ENCODE data around the gene TRDMT1. TPM values are rescaled to one million over a fixed set of nuclear protein-coding genes. Genes with fewer than 3 reads are reported as not detected.
A peak's percentile ranks its signal among the peaks of the same experiment; 100 is the strongest.

Gene TRDMT1
- total RNA-seq (2012; rRNA removed): 4.8 and 5.8 TPM in 2 replicates

- Histone ChIP-seq H3K4me2 (ENCODE audit: low read length) (peak within 1 kb of the TSS; percentile 97), H3K9me3 (replicated peaks; ENCODE audit: low read length) (no peaks in the 10 kb centered on the region), H3K27me3 (ENCODE audit: control insufficient read depth, insufficient read depth, low read length) (no peaks in the 10 kb centered on the region), H3K4me1 (ENCODE audit: control insufficient read depth, insufficient read depth, low read length) (peaks cover 31% of the 10 kb centered on the region), H3K4me3 (ENCODE audit: low read length) (peak within 1 kb of the TSS; percentile 84), H3K36me3 (ENCODE audit: insufficient read depth, low read length) (no peaks in the 10 kb centered on the region), H3K9ac (ENCODE audit: low read depth, low read length) (peak within 1 kb of the TSS; percentile 98)
Measured at GRCh38 chr10:17200912-17201793, at the start of gene TRDMT1. Gene TRDMT1 (minus strand): TSS chr10:17201672. CDS start chr10:17201634, 38 bp downstream.

DNA sequence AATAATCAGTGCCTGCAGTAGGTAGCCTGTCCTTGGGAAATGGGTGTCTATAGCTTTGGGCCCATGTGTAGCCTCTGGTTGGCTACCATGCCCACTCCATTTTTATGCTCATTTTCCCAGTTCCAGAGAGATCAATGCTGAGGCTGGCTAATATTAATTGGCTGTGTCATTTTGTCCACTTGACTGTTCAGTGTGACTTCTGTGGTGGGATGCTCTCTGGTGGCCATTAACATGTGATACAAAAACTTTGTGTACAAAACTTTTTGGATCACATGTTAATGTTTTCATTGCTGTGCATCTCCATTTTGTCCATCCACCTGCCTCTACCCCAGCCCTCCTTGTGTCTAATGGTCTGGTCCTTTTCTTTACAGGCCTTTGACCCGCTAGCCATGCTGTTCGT, 49.3 kb upstream of the TRDMT1 start:
- H3K4me2 ChIP-seq (ENCODE audit: low read length): no peak overlapping the region
- H3K27me3 ChIP-seq (ENCODE audit: control insufficient read depth, insufficient read depth, low read length): no peaks in the 10 kb centered on the region
- H3K36me3 ChIP-seq (ENCODE audit: insufficient read depth, low read length): no peaks in the 10 kb centered on the region
- H3K9me3 ChIP-seq (replicated peaks; ENCODE audit: low read length): no peaks in the 10 kb centered on the region
- no peak overlapping the region for H3K9ac ChIP-seq (ENCODE audit: low read depth, low read length)
- H3K4me3 ChIP-seq (ENCODE audit: low read length): no peak overlapping the region
- H3K4me1 ChIP-seq (ENCODE audit: control insufficient read depth, insufficient read depth, low read length): no peaks in the 10 kb centered on the region

- Histone ChIP-seq H3K4me3 (ENCODE audit: low read length) (no peak overlapping the region), H3K9ac (ENCODE audit: low read depth, low read length) (no peak overlapping the region), H3K4me1 (ENCODE audit: control insufficient read depth, insufficient read depth, low read length) (no peaks in the 10 kb centered on the region)
Measured at GRCh38 chr10:17249820-17250219, 48.3 kb upstream of the TRDMT1 start.

DNA sequence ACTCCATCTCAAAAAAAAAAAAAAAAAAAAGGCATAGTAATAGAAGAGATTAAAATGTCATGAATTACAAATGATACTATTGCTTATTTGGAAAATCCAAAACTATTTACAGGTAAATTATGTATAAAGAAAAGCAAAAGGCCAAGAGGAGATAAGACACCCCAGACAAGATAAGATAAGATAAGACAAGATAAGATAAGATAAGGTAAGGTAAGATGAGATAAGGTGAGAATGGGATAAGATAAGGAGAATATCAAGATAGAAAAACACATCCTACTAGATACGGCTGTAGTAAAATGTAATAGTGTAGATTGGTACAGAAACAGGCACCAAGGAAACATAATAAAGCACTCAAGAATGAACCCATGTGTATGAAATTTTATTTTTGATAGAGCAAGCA, 47.5 kb upstream of the TRDMT1 start:
- no peak overlapping the region for H3K4me2 ChIP-seq (ENCODE audit: low read length)
- no peaks in the 10 kb centered on the region for H3K27me3 ChIP-seq (ENCODE audit: control insufficient read depth, insufficient read depth, low read length)

More at GRCh38 chr10:17249820-17250219, 48.3 kb upstream of the TRDMT1 start:
- no peaks in the 10 kb centered on the region for H3K27me3 ChIP-seq (ENCODE audit: control insufficient read depth, insufficient read depth, low read length)
- H3K4me2 ChIP-seq (ENCODE audit: low read length): no peak overlapping the region
- no peaks in the 10 kb centered on the region for H3K36me3 ChIP-seq (ENCODE audit: insufficient read depth, low read length)
- no peaks in the 10 kb centered on the region for H3K9me3 ChIP-seq (replicated peaks; ENCODE audit: low read length)

DNA sequence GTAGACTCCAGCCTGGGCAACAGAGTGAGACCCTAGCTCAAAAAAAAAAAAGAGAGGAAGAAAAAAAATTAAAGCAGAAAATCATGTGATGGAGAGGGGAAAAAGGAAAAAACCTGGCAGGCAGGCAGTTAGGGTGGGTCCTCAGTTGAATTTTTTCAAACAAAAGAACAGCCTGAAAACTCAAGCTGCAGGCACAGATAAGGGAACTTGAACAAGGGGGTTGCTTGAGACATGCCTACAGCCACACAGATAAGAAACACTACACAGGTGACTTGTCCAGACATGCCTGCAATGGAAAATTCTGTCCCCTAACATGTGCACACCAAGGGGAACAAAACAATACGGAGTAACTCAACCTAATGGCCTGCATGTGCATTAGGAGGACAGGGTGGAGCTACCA, 45.7 kb upstream of the TRDMT1 start:
- no peaks in the 10 kb centered on the region for H3K27me3 ChIP-seq (ENCODE audit: control insufficient read depth, insufficient read depth, low read length)
- H3K9ac ChIP-seq (ENCODE audit: low read depth, low read length): no peak overlapping the region
- no peak overlapping the region for H3K4me3 ChIP-seq (ENCODE audit: low read length)
- H3K9me3 ChIP-seq (replicated peaks; ENCODE audit: low read length): no peaks in the 10 kb centered on the region
- no peaks in the 10 kb centered on the region for H3K4me1 ChIP-seq (ENCODE audit: control insufficient read depth, insufficient read depth, low read length)
- no peaks in the 10 kb centered on the region for H3K36me3 ChIP-seq (ENCODE audit: insufficient read depth, low read length)
- no peak overlapping the region for H3K4me2 ChIP-seq (ENCODE audit: low read length)

More for the DNA sequence above, 47.5 kb upstream of the TRDMT1 start:
- Histone ChIP-seq H3K9ac (ENCODE audit: low read depth, low read length) (no peak overlapping the region), H3K9me3 (replicated peaks; ENCODE audit: low read length) (no peaks in the 10 kb centered on the region), H3K36me3 (ENCODE audit: insufficient read depth, low read length) (no peaks in the 10 kb centered on the region), H3K4me1 (ENCODE audit: control insufficient read depth, insufficient read depth, low read length) (no peaks in the 10 kb centered on the region), H3K4me3 (ENCODE audit: low read length) (no peak overlapping the region)

DNA sequence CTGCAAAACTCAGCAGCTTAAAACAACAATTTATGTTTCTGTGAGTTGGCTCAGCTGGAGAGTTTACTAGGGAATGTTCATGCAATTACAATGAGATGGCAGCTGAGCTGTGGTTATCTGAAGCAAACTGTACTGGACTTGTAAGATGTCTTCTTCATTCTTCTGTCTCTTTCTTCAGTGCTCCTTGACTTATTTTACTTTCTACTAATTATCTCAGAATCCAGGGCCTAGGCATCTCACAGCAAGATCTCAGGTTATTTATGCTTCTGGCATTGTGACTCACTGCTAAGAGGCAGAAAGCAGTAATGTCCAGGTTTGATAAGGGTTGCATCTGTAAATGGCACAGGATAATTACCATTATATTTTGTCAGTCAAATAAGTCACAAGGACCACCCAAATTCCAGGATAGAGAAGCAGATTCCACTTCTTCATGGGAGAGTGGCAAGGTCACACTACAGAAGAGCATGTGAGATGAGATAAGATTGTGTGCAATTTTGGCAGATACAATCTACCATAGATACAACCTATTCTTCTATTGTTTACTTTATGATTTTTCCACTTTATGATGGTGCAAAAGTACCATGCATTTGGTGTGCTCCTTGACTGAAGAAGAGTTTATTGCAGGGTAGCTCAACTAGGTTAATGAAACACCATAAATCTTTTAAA, 43.4 kb upstream of the TRDMT1 start:
- no peaks in the 10 kb centered on the region for H3K36me3 ChIP-seq (ENCODE audit: insufficient read depth, low read length)
- no peaks in the 10 kb centered on the region for H3K9me3 ChIP-seq (replicated peaks; ENCODE audit: low read length)
- H3K4me2 ChIP-seq (ENCODE audit: low read length): no peak overlapping the region
- H3K9ac ChIP-seq (ENCODE audit: low read depth, low read length): no peak overlapping the region
- no peak overlapping the region for H3K4me3 ChIP-seq (ENCODE audit: low read length)
- H3K27me3 ChIP-seq (ENCODE audit: control insufficient read depth, insufficient read depth, low read length): no peaks in the 10 kb centered on the region
- no peaks in the 10 kb centered on the region for H3K4me1 ChIP-seq (ENCODE audit: control insufficient read depth, insufficient read depth, low read length)

- Histone ChIP-seq H3K9ac (ENCODE audit: low read depth, low read length) (no peak overlapping the region), H3K27me3 (ENCODE audit: control insufficient read depth, insufficient read depth, low read length) (no peaks in the 10 kb centered on the region), H3K4me1 (ENCODE audit: control insufficient read depth, insufficient read depth, low read length) (no peaks in the 10 kb centered on the region), H3K9me3 (replicated peaks; ENCODE audit: low read length) (no peaks in the 10 kb centered on the region), H3K4me2 (ENCODE audit: low read length) (no peak overlapping the region), H3K36me3 (ENCODE audit: insufficient read depth, low read length) (peaks cover 12% of the 10 kb centered on the region), H3K4me3 (ENCODE audit: low read length) (no peak overlapping the region)
Measured at GRCh38 chr10:17241611-17242333, 40.3 kb upstream of the TRDMT1 start.

GRCh38 chr10:17240616-17241015, 39.1 kb upstream of the TRDMT1 start:
- H3K9me3 ChIP-seq (replicated peaks; ENCODE audit: low read length): no peaks in the 10 kb centered on the region
- H3K4me2 ChIP-seq (ENCODE audit: low read length): no peak overlapping the region
- no peak overlapping the region for H3K9ac ChIP-seq (ENCODE audit: low read depth, low read length)
- peaks cover under 1% of the 10 kb centered on the region for H3K4me1 ChIP-seq (ENCODE audit: control insufficient read depth, insufficient read depth, low read length)
- no peak overlapping the region for H3K4me3 ChIP-seq (ENCODE audit: low read length)
- H3K36me3 ChIP-seq (ENCODE audit: insufficient read depth, low read length): peaks cover 23% of the 10 kb centered on the region
- no peaks in the 10 kb centered on the region for H3K27me3 ChIP-seq (ENCODE audit: control insufficient read depth, insufficient read depth, low read length)

- Histone ChIP-seq H3K36me3 (ENCODE audit: insufficient read depth, low read length) (peaks cover 28% of the 10 kb centered on the region), H3K27me3 (ENCODE audit: control insufficient read depth, insufficient read depth, low read length) (no peaks in the 10 kb centered on the region), H3K4me3 (ENCODE audit: low read length) (no peak overlapping the region), H3K4me2 (ENCODE audit: low read length) (no peak overlapping the region), H3K4me1 (ENCODE audit: control insufficient read depth, insufficient read depth, low read length) (peaks cover 6% of the 10 kb centered on the region), H3K9me3 (replicated peaks; ENCODE audit: low read length) (no peaks in the 10 kb centered on the region), H3K9ac (ENCODE audit: low read depth, low read length) (no peak overlapping the region)
Measured at GRCh38 chr10:17240096-17240495, 38.6 kb upstream of the TRDMT1 start.

DNA sequence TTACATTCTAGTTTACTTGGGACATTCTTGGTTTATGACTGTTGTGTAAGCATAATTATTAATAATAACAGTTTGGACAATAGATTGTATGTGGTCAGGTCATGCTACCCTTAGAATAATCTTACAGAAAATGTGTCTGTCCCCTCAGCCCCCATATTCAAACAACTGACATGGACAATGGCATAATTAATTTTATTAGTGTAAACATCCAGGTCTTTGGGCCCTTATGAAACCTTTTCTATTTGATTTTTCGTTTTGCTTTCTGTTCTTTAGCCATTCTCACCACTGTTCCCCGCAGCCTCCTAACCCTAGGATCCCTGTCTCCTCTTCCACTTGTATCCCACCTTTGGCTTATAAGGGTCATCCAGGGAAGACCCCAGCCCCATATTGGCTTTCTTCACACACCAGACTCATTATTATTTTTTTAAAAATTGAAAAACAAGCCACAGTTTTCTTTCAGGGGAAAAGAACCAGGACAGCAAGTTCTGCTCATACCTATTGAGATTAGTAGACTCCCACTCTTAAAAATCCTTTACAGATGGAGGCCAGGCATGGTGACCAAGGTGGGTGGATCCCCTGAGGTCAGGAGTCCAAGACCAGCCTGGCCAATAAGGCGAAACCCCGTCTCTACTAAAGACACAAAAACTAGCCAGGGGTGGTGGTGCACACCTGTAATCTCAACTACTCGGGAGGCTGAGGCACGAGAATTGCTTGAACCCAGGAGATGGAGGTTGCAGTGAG, 38.0 kb upstream of the TRDMT1 start:
- no peaks in the 10 kb centered on the region for H3K9me3 ChIP-seq (replicated peaks; ENCODE audit: low read length)
- no peak overlapping the region for H3K4me3 ChIP-seq (ENCODE audit: low read length)
- H3K27me3 ChIP-seq (ENCODE audit: control insufficient read depth, insufficient read depth, low read length): no peaks in the 10 kb centered on the region
- H3K9ac ChIP-seq (ENCODE audit: low read depth, low read length): no peak overlapping the region
- no peak overlapping the region for H3K4me2 ChIP-seq (ENCODE audit: low read length)
- peaks cover 34% of the 10 kb centered on the region for H3K36me3 ChIP-seq (ENCODE audit: insufficient read depth, low read length)
- H3K4me1 ChIP-seq (ENCODE audit: control insufficient read depth, insufficient read depth, low read length): peaks cover 12% of the 10 kb centered on the region

Measured in skeletal muscle satellite cell (primary cell).